Keratinocyte (primary cell): ENCODE measurements around the gene ITPK1. TPM values are rescaled to one million over a fixed set of nuclear protein-coding genes. Genes with fewer than 3 reads are reported as not detected.

Source experiments
- DNase-seq: peaks from one replicate; pipeline ENCODE4 v3.0.0-alpha.2; 2011; ENCODE audit warnings: low read depth, missing footprints, low spot score
- FAIRE-seq: peaks from 2 replicates; lab custom pipeline; 2011; peaks lifted over from hg19 to GRCh38; lab: Jason Lieb, UNC
- H2AFZ ChIP-seq: 2 replicates; pipeline ENCODE4 v1.6.0; 2012; ENCODE audit warnings: low read length, control low read depth, inconsistent platforms; ENCODE audit not compliant: control insufficient read depth
- H3K27ac ChIP-seq: 2 replicates; pipeline ENCODE4 v1.5.1; 2011; ENCODE audit warnings: low read length; ENCODE audit not compliant: control insufficient read depth, insufficient read depth
- H3K27me3 ChIP-seq: 3 replicates; pipeline ENCODE4 v1.6.0; 2011; ENCODE audit warnings: low read length; ENCODE audit not compliant: control insufficient read depth, insufficient read depth; ENCODE audit errors: extremely low read depth
- H3K36me3 ChIP-seq, 2 experiments: 2 replicates in 1 of 2; 3 replicates in 1 of 2; pipeline ENCODE4 v1.5.1; 2011; ENCODE audit warnings: low read length in 2 of 2, mild to moderate bottlenecking in 1 of 2; ENCODE audit not compliant: control insufficient read depth in 2 of 2, insufficient read depth in 2 of 2; ENCODE audit errors: extremely low read depth in 1 of 2
- H3K4me1 ChIP-seq: 3 replicates; pipeline ENCODE4 v1.5.1; 2011; ENCODE audit warnings: low read length; ENCODE audit not compliant: control insufficient read depth, insufficient read depth; ENCODE audit errors: extremely low read depth
- H3K4me2 ChIP-seq: 3 replicates; pipeline ENCODE4 v1.6.0; 2011; ENCODE audit warnings: low read depth, low read length; ENCODE audit not compliant: control insufficient read depth, insufficient read depth; ENCODE audit errors: extremely low read depth
- H3K4me3 ChIP-seq, 3 experiments: fragments of 200-600 bp in 1 of 3; sonication (generic) in 1 of 3; 2 replicates in 2 of 3; 3 replicates in 1 of 3; pipeline ENCODE4 v1.5.1; 2011 to 2016; ENCODE audit warnings: low read length in 3 of 3, mild to moderate bottlenecking in 3 of 3, control low read depth in 2 of 3, inconsistent platforms in 1 of 3, low read depth in 1 of 3, mixed read lengths in 1 of 3, mixed run types in 1 of 3, moderate library complexity in 1 of 3; ENCODE audit not compliant: control insufficient read depth in 2 of 3, insufficient read depth in 2 of 3; ENCODE audit errors: extremely low read depth in 1 of 3
- H3K79me2 ChIP-seq: 2 replicates; pipeline ENCODE4 v1.6.0; 2012; ENCODE audit warnings: low read length; ENCODE audit not compliant: control insufficient read depth, insufficient read depth
- H3K9ac ChIP-seq: 3 replicates; pipeline ENCODE4 v1.6.0; 2011; ENCODE audit warnings: low read length; ENCODE audit not compliant: control insufficient read depth, insufficient read depth; ENCODE audit errors: extremely low read depth
- H3K9me1 ChIP-seq: 3 replicates; pipeline ENCODE4 v1.6.0; 2011; ENCODE audit warnings: low read length; ENCODE audit not compliant: control insufficient read depth, insufficient read depth; ENCODE audit errors: extremely low read depth
- H3K9me3 ChIP-seq: 2 replicates; pipeline ENCODE4 v1.5.1; 2012; ENCODE audit warnings: low read depth, low read length; ENCODE audit not compliant: control insufficient read depth
- H4K20me1 ChIP-seq: 3 replicates; pipeline ENCODE4 v1.6.0; 2011; ENCODE audit warnings: low read length; ENCODE audit not compliant: control insufficient read depth, insufficient read depth; ENCODE audit errors: extremely low read depth
- CTCF ChIP-seq, 3 experiments: IDR thresholded peaks in 1 of 3; conservative IDR thresholded peaks in 1 of 3; optimal IDR thresholded peaks in 1 of 3; 2 replicates in 2 of 3; 3 replicates in 1 of 3; pipeline versions ENCODE3 to v1.5.1; 2011; ENCODE audit warnings: low read length in 3 of 3, mild to moderate bottlenecking in 3 of 3, moderate library complexity in 2 of 3, control low read depth in 1 of 3, inconsistent platforms in 1 of 3; ENCODE audit not compliant: insufficient read depth in 2 of 3; ENCODE audit errors: extremely low read depth in 1 of 3
- EZH2 ChIP-seq: IDR thresholded peaks from one replicate; pipeline ENCODE4 v1.6.1; 2012; ENCODE audit warnings: inconsistent platforms, mild to moderate bottlenecking, low read length, moderate library complexity
- dilution Hi-C: fragments of 300-500 bp; cut with MboI; formaldehyde crosslinking; loops from one replicate; pipeline ENCODE4 v1.7.0; 2020; ENCODE audit warnings: low sequenced_read_pairs; ENCODE audit not compliant: extremely low pct_ligation_motif_present
- polyA plus RNA-seq, 5 experiments: library from polyadenylated mRNA; depleted of rRNA in 3 of 5; stranded (reverse) in 3 of 5; stranded (forward) in 1 of 5; unstranded in 1 of 5; fragments of >200 nt; gene quantifications; 1 replicate in 1 of 5; 2 replicates in 3 of 5; 3 replicates in 1 of 5; pipeline versions ENCODE4 v1.2.1 to v1.2.3, GENCODE V29; 2011 to 2012; ENCODE audit warnings: missing spikeins in 2 of 5, low read depth in 1 of 5, low replicate concordance in 1 of 5

Gene ITPK1
- polyA plus RNA-seq, 1 donor (not counting 4 experiments of a cell fraction or from before 2014, with no cell fraction given), result 67.8 TPM

DNA sequence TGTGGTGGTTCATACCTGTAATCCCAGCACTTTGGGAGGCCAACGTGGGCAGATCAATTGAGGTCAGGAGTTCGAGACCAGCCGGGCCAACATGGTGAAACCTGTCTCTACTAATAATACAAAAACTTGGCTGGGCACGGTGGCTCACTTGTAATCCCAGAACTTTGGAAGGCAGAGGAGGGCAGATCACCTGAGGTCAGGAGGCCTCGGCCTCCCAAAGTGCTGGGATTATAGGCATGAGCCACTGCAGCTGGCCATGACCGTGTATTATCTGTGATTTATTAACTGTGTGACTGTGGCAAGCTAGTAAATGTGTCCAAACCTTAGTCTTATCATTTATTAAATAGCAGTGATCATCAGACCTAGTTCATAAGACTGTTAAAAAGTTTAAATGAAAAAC lies 7.1 kb upstream of the ITPK1 start:
- FAIRE-seq, result no peak
- Histone ChIP-seq H3K4me3 (no peak overlapping the region), H3K36me3 (no peaks in the 10 kb centered on the region), H3K9me1 (no peaks in the 10 kb centered on the region), H3K4me1 (no peaks in the 10 kb centered on the region), H3K27me3 (no peaks in the 10 kb centered on the region), H3K9ac (no peak overlapping the region), H3K79me2 (no peaks in the 10 kb centered on the region), H3K27ac (no peak overlapping the region), H3K4me2 (no peak overlapping the region), H2AFZ (no peak overlapping the region), H3K9me3 (no peaks in the 10 kb centered on the region), H4K20me1 (no peaks in the 10 kb centered on the region)
- dilution Hi-C loops, result no loop called here
- TF ChIP-seq EZH2, result no peak
- no peak for TF ChIP-seq CTCF (optimal IDR thresholded peaks at IDR 0.05 in 1 of 3, IDR thresholded peaks at IDR 0.05 in 1 of 3, conservative IDR thresholded peaks at IDR 0.05 in 1 of 3; ENCODE audit: extremely low read depth in 1 of 3, insufficient read depth in 2 of 3, low read length in 3 of 3)
- DNase-seq, result no peak

DNA sequence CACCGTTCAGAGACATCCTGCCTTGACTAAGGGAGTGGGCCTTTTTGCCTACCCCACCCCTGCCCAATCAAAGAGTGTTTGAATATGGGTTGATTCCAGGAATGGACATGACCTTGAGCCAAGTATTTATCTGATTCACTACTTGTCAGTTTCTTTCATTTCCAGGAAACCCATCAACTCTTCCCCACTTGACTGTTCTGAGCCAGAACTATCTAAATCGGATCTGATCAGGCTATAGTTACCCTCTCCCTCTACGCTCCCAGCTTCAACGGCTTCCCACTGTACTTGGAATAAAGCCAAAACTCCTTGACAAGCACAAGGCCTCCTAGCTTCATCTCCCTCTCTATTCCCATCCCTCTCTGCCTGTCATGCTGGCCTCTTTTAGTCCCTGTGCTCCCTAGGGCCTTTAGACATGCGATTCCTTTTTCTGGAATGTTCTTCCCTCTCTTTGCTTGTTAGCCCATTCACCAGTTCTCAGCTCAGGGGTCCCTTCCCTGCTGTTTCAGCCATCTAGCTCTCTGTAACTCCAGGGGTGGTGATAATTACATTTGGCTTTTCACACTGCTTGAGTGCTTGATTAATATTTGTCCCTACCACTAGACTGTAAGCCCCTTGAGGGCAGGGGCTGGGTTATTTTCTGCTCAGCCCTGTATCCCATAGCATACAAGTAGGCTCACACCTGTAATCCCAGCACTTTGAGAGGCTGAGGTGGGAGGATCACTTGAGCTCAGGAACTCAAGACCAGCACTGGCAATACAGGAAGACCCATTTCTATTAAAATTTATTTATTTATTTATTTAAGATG lies 5.5 kb upstream of the ITPK1 start:
- no peaks in the 10 kb centered on the region for H3K36me3 ChIP-seq
- H2AFZ ChIP-seq, result no peak overlapping the region
- no peak for FAIRE-seq
- H3K4me3 ChIP-seq, result no peak overlapping the region
- dilution Hi-C loops, result no loop called here
- no peaks in the 10 kb centered on the region for H4K20me1 ChIP-seq
- DNase-seq, result no peak
- no peaks in the 10 kb centered on the region for H3K9me3 ChIP-seq
- H3K4me1 ChIP-seq, result peaks cover 5% of the 10 kb centered on the region
- H3K79me2 ChIP-seq, result no peaks in the 10 kb centered on the region
- no peak for TF ChIP-seq CTCF (optimal IDR thresholded peaks at IDR 0.05 in 1 of 3, IDR thresholded peaks at IDR 0.05 in 1 of 3, conservative IDR thresholded peaks at IDR 0.05 in 1 of 3; ENCODE audit: extremely low read depth in 1 of 3, insufficient read depth in 2 of 3, low read length in 3 of 3)
- no peak for TF ChIP-seq EZH2
- H3K27me3 ChIP-seq, result no peaks in the 10 kb centered on the region
- H3K4me2 ChIP-seq, result no peak overlapping the region
- no peak overlapping the region for H3K9ac ChIP-seq
- H3K9me1 ChIP-seq, result no peaks in the 10 kb centered on the region
- no peak overlapping the region for H3K27ac ChIP-seq
